ENCODE measurements around the gene SRSF4.
"Not testable (repeated sequence)": the region's sequence is repeated elsewhere in the genome, so short reads cannot be mapped to it uniquely, and the experiment has no call there.

SRSF4 gene

GRCh38 chr1:29164588-29164987 is 17.1 kb downstream of the SRSF4 start:
- Histone ChIP-seq H3K27me3 (ENCODE audit: insufficient read depth, low read length) (no peaks in the 10 kb centered on the region), H3K36me3 (ENCODE audit: insufficient read depth, low read length) (peaks cover 62% of the 10 kb centered on the region), H2AFZ (ENCODE audit: low read length, unreplicated experiment) (no peak overlapping the region), H3K79me2 (ENCODE audit: control insufficient read depth, insufficient read depth, low read length, unreplicated experiment) (peaks cover 92% of the 10 kb centered on the region), H3K27ac (ENCODE audit: low read depth, low read length) (no peak overlapping the region), H3K4me3 (ENCODE audit: low read depth, low read length) (no peak overlapping the region), H3K4me1 (ENCODE audit: control insufficient read depth, insufficient read depth, low read length, unreplicated experiment) (peaks cover 7% of the 10 kb centered on the region)

- no peak overlapping the region for H3K4me3 ChIP-seq (ENCODE audit: low read depth, low read length)
- peaks cover 56% of the 10 kb centered on the region for H3K36me3 ChIP-seq (ENCODE audit: insufficient read depth, low read length)
- no peak overlapping the region for H3K27ac ChIP-seq (ENCODE audit: low read depth, low read length)
- no peak overlapping the region for H2AFZ ChIP-seq (ENCODE audit: low read length, unreplicated experiment)
- H3K27me3 ChIP-seq (ENCODE audit: insufficient read depth, low read length) = no peaks in the 10 kb centered on the region
- peaks cover 74% of the 10 kb centered on the region for H3K79me2 ChIP-seq (ENCODE audit: control insufficient read depth, insufficient read depth, low read length, unreplicated experiment)
- H3K4me1 ChIP-seq (ENCODE audit: control insufficient read depth, insufficient read depth, low read length, unreplicated experiment) = peaks cover 5% of the 10 kb centered on the region
Observed at GRCh38 chr1:29162476-29163138, 19.1 kb downstream of the SRSF4 start.

GRCh38 chr1:29162025-29162424 is 19.7 kb downstream of the SRSF4 start:
- peaks cover 57% of the 10 kb centered on the region for H3K36me3 ChIP-seq (ENCODE audit: insufficient read depth, low read length)
- peaks cover 5% of the 10 kb centered on the region for H3K4me1 ChIP-seq (ENCODE audit: control insufficient read depth, insufficient read depth, low read length, unreplicated experiment)

GRCh38 chr1:29159773-29160172 is 21.9 kb downstream of the SRSF4 start:
- Histone ChIP-seq H3K4me3 (ENCODE audit: low read depth, low read length) (no peak overlapping the region), H2AFZ (ENCODE audit: low read length, unreplicated experiment) (no peak overlapping the region), H3K27me3 (ENCODE audit: insufficient read depth, low read length) (no peaks in the 10 kb centered on the region), H3K27ac (ENCODE audit: low read depth, low read length) (no peak overlapping the region), H3K4me1 (ENCODE audit: control insufficient read depth, insufficient read depth, low read length, unreplicated experiment) (no peaks in the 10 kb centered on the region), H3K36me3 (ENCODE audit: insufficient read depth, low read length) (peaks cover 57% of the 10 kb centered on the region), H3K79me2 (ENCODE audit: control insufficient read depth, insufficient read depth, low read length, unreplicated experiment) (peaks cover 62% of the 10 kb centered on the region)

More at GRCh38 chr1:29162025-29162424, 19.7 kb downstream of the SRSF4 start:
- Histone ChIP-seq H3K79me2 (ENCODE audit: control insufficient read depth, insufficient read depth, low read length, unreplicated experiment) (peaks cover 70% of the 10 kb centered on the region), H3K27me3 (ENCODE audit: insufficient read depth, low read length) (no peaks in the 10 kb centered on the region), H3K4me3 (ENCODE audit: low read depth, low read length) (no peak overlapping the region), H3K27ac (ENCODE audit: low read depth, low read length) (no peak overlapping the region), H2AFZ (ENCODE audit: low read length, unreplicated experiment) (no peak overlapping the region)

GRCh38 chr1:29157269-29157601 is 24.5 kb downstream of the SRSF4 start:
- no peaks in the 10 kb centered on the region for H3K4me1 ChIP-seq (ENCODE audit: control insufficient read depth, insufficient read depth, low read length, unreplicated experiment)
- no peak overlapping the region for H3K4me3 ChIP-seq (ENCODE audit: low read depth, low read length)
- peaks cover 45% of the 10 kb centered on the region for H3K79me2 ChIP-seq (ENCODE audit: control insufficient read depth, insufficient read depth, low read length, unreplicated experiment)
- H3K27me3 ChIP-seq (ENCODE audit: insufficient read depth, low read length) = no peaks in the 10 kb centered on the region
- H2AFZ ChIP-seq (ENCODE audit: low read length, unreplicated experiment) = no peak overlapping the region
- peaks cover 54% of the 10 kb centered on the region for H3K36me3 ChIP-seq (ENCODE audit: insufficient read depth, low read length)
- H3K27ac ChIP-seq (ENCODE audit: low read depth, low read length) = no peak overlapping the region

GRCh38 chr1:29156543-29157268 is 25.0 kb downstream of the SRSF4 start:
- H3K4me3 ChIP-seq (ENCODE audit: low read depth, low read length) = no peak overlapping the region
- H3K27me3 ChIP-seq (ENCODE audit: insufficient read depth, low read length) = no peaks in the 10 kb centered on the region
- H2AFZ ChIP-seq (ENCODE audit: low read length, unreplicated experiment) = no peak overlapping the region
- H3K4me1 ChIP-seq (ENCODE audit: control insufficient read depth, insufficient read depth, low read length, unreplicated experiment) = no peaks in the 10 kb centered on the region
- H3K79me2 ChIP-seq (ENCODE audit: control insufficient read depth, insufficient read depth, low read length, unreplicated experiment) = peaks cover 39% of the 10 kb centered on the region
- H3K36me3 ChIP-seq (ENCODE audit: insufficient read depth, low read length) = peaks cover 55% of the 10 kb centered on the region
- no peak overlapping the region for H3K27ac ChIP-seq (ENCODE audit: low read depth, low read length)

- peaks cover 22% of the 10 kb centered on the region for H3K79me2 ChIP-seq (ENCODE audit: control insufficient read depth, insufficient read depth, low read length, unreplicated experiment)
- no peak overlapping the region for H3K4me3 ChIP-seq (ENCODE audit: low read depth, low read length)
- H3K4me1 ChIP-seq (ENCODE audit: control insufficient read depth, insufficient read depth, low read length, unreplicated experiment) = peaks cover 12% of the 10 kb centered on the region
- no peak overlapping the region for H3K27ac ChIP-seq (ENCODE audit: low read depth, low read length)
- no peaks in the 10 kb centered on the region for H3K27me3 ChIP-seq (ENCODE audit: insufficient read depth, low read length)
- H2AFZ ChIP-seq (ENCODE audit: low read length, unreplicated experiment) = no peak overlapping the region
- peaks cover 60% of the 10 kb centered on the region for H3K36me3 ChIP-seq (ENCODE audit: insufficient read depth, low read length)
Observed at GRCh38 chr1:29152046-29152805, 29.5 kb downstream of the SRSF4 start.

- peaks cover 28% of the 10 kb centered on the region for H3K4me1 ChIP-seq (ENCODE audit: control insufficient read depth, insufficient read depth, low read length, unreplicated experiment)
- peaks cover 49% of the 10 kb centered on the region for H3K36me3 ChIP-seq (ENCODE audit: insufficient read depth, low read length)
- H3K27ac ChIP-seq (ENCODE audit: low read depth, low read length); H3K27me3 ChIP-seq (ENCODE audit: insufficient read depth, low read length); H2AFZ ChIP-seq (ENCODE audit: low read length, unreplicated experiment); H3K4me3 ChIP-seq (ENCODE audit: low read depth, low read length): not testable (repeated sequence)
- H3K79me2 ChIP-seq (ENCODE audit: control insufficient read depth, insufficient read depth, low read length, unreplicated experiment) = peaks cover 11% of the 10 kb centered on the region
Observed at GRCh38 chr1:29150346-29150745, 31.4 kb downstream of the SRSF4 start.

GRCh38 chr1:29148656-29149491 is 32.8 kb downstream of the SRSF4 start:
- peaks cover 32% of the 10 kb centered on the region for H3K4me1 ChIP-seq (ENCODE audit: control insufficient read depth, insufficient read depth, low read length, unreplicated experiment)
- no peak overlapping the region for H3K4me3 ChIP-seq (ENCODE audit: low read depth, low read length)
- H3K36me3 ChIP-seq (ENCODE audit: insufficient read depth, low read length) = peaks cover 37% of the 10 kb centered on the region
- H2AFZ ChIP-seq (ENCODE audit: low read length, unreplicated experiment) = no peak overlapping the region
- peak overlapping the region; percentile 95 for H3K27ac ChIP-seq (ENCODE audit: low read depth, low read length)
- no peaks in the 10 kb centered on the region for H3K27me3 ChIP-seq (ENCODE audit: insufficient read depth, low read length)
- H3K79me2 ChIP-seq (ENCODE audit: control insufficient read depth, insufficient read depth, low read length, unreplicated experiment) = peaks cover 2% of the 10 kb centered on the region

- Histone ChIP-seq H3K79me2 (ENCODE audit: control insufficient read depth, insufficient read depth, low read length, unreplicated experiment) (no peaks in the 10 kb centered on the region), H3K27me3 (ENCODE audit: insufficient read depth, low read length) (no peaks in the 10 kb centered on the region), H2AFZ (ENCODE audit: low read length, unreplicated experiment) (no peak overlapping the region), H3K4me3 (ENCODE audit: low read depth, low read length) (peak overlapping the region; percentile 2; the same call in 1 of the 2 replicates), H3K27ac (ENCODE audit: low read depth, low read length) (peak overlapping the region; percentile 95), H3K4me1 (ENCODE audit: control insufficient read depth, insufficient read depth, low read length, unreplicated experiment) (peaks cover 32% of the 10 kb centered on the region), H3K36me3 (ENCODE audit: insufficient read depth, low read length) (peaks cover 21% of the 10 kb centered on the region; the same call in 1 of the 2 replicates)
Observed at GRCh38 chr1:29145739-29146437, 35.8 kb downstream of the SRSF4 start.
